Memory B cell (primary cell): ENCODE data around the gene HIRA.

Experiments
- ATAC-seq: fragments of 150-1000 bp; cut with Tn5 transposase; 2 replicates; pipeline ENCODE4 v1.10.0; 2021; ENCODE audit warnings: low read depth, mild to moderate bottlenecking, moderate library complexity
- DNase-seq, 2 donors: peaks; one replicate each; pipeline ENCODE4 v3.0.0; 2022; ENCODE audit warnings: low spot score in 2 of 2
- H3K27ac Mint-ChIP-seq: one replicate; pipeline ENCODE4 v1.8.0; 2022; ENCODE audit warnings: mild to moderate bottlenecking, moderate library complexity, mixed read lengths
- H3K27me3 Mint-ChIP-seq: one replicate; pipeline ENCODE4 v1.8.0; 2022; ENCODE audit warnings: mixed read lengths
- H3K36me3 Mint-ChIP-seq: one replicate; pipeline ENCODE4 v1.8.0; 2022; ENCODE audit warnings: mild to moderate bottlenecking, mixed read lengths
- H3K4me1 Mint-ChIP-seq: one replicate; pipeline ENCODE4 v1.8.0; 2022; ENCODE audit warnings: mixed read lengths
- H3K4me3 Mint-ChIP-seq: one replicate; pipeline ENCODE4 v1.8.0; 2022; ENCODE audit warnings: mild to moderate bottlenecking, moderate library complexity, mixed read lengths
- H3K9me3 Mint-ChIP-seq: one replicate; pipeline ENCODE4 v1.8.0; 2022; ENCODE audit warnings: mixed read lengths

HIRA gene

GRCh38 chr22:19360862-19361261 is 70.7 kb downstream of the HIRA start:
- H3K9me3 Mint-ChIP-seq = peaks cover 1% of the 10 kb centered on the region
- ATAC-seq (no peak), DNase-seq (no peak)
- peak overlapping the region; percentile 75 for H3K4me3 Mint-ChIP-seq
- H3K4me1 Mint-ChIP-seq = peaks cover 41% of the 10 kb centered on the region
- peaks cover 37% of the 10 kb centered on the region for H3K36me3 Mint-ChIP-seq
- no peaks in the 10 kb centered on the region for H3K27me3 Mint-ChIP-seq
- peak overlapping the region; percentile 98 for H3K27ac Mint-ChIP-seq

GRCh38 chr22:19360300-19360792 is 71.2 kb downstream of the HIRA start:
- H3K27ac Mint-ChIP-seq = peak overlapping the region; percentile 98
- peak overlapping the region; percentile 75 for H3K4me3 Mint-ChIP-seq
- ATAC-seq = no peak
- DNase-seq = no peak
- peaks cover 1% of the 10 kb centered on the region for H3K9me3 Mint-ChIP-seq
- peaks cover 39% of the 10 kb centered on the region for H3K36me3 Mint-ChIP-seq
- H3K27me3 Mint-ChIP-seq = no peaks in the 10 kb centered on the region
- peaks cover 41% of the 10 kb centered on the region for H3K4me1 Mint-ChIP-seq

- H3K9me3 Mint-ChIP-seq = peaks cover 1% of the 10 kb centered on the region
- DNase-seq (no peak), ATAC-seq (no peak)
- H3K4me3 Mint-ChIP-seq = peak overlapping the region; percentile 59
- H3K27ac Mint-ChIP-seq = peak overlapping the region; percentile 98
- H3K36me3 Mint-ChIP-seq = peaks cover 35% of the 10 kb centered on the region
- no peaks in the 10 kb centered on the region for H3K27me3 Mint-ChIP-seq
- peaks cover 37% of the 10 kb centered on the region for H3K4me1 Mint-ChIP-seq
These were observed 71.8 kb downstream of the HIRA start for GRCh38 chr22:19359554-19360299.

- ATAC-seq = no peak
- Mint-ChIP-seq H3K4me3 (peak overlapping the region; percentile 24), H3K4me1 (peaks cover 31% of the 10 kb centered on the region), H3K27ac (peak overlapping the region; percentile 98), H3K27me3 (no peaks in the 10 kb centered on the region), H3K36me3 (peaks cover 33% of the 10 kb centered on the region), H3K9me3 (peaks cover 1% of the 10 kb centered on the region)
- no peak for DNase-seq
These were observed 72.6 kb downstream of the HIRA start for GRCh38 chr22:19358703-19359553.

- peaks cover 1% of the 10 kb centered on the region for H3K9me3 Mint-ChIP-seq
- peaks cover 31% of the 10 kb centered on the region for H3K4me1 Mint-ChIP-seq
- no peak overlapping the region for H3K4me3 Mint-ChIP-seq
- no peaks in the 10 kb centered on the region for H3K27me3 Mint-ChIP-seq
- peaks cover 34% of the 10 kb centered on the region for H3K36me3 Mint-ChIP-seq
- H3K27ac Mint-ChIP-seq = peak overlapping the region; percentile 98
- DNase-seq = no peak
- no peak for ATAC-seq
These were observed 73.3 kb downstream of the HIRA start for GRCh38 chr22:19358195-19358594.

- H3K27ac Mint-ChIP-seq = peak overlapping the region; percentile 98
- no peak overlapping the region for H3K4me3 Mint-ChIP-seq
- ATAC-seq (no peak), DNase-seq (no peak)
- H3K27me3 Mint-ChIP-seq = no peaks in the 10 kb centered on the region
- H3K36me3 Mint-ChIP-seq = peaks cover 34% of the 10 kb centered on the region
- H3K4me1 Mint-ChIP-seq = peaks cover 31% of the 10 kb centered on the region
- H3K9me3 Mint-ChIP-seq = peaks cover 1% of the 10 kb centered on the region
These were observed 74.0 kb downstream of the HIRA start for GRCh38 chr22:19357270-19358105.

- no peak overlapping the region for H3K4me3 Mint-ChIP-seq
- H3K9me3 Mint-ChIP-seq = no peaks in the 10 kb centered on the region
- peaks cover 28% of the 10 kb centered on the region for H3K4me1 Mint-ChIP-seq
- DNase-seq (no peak), ATAC-seq (no peak)
- H3K27ac Mint-ChIP-seq = peak overlapping the region; percentile 86
- H3K36me3 Mint-ChIP-seq = peaks cover 38% of the 10 kb centered on the region
- no peaks in the 10 kb centered on the region for H3K27me3 Mint-ChIP-seq
These were observed 74.7 kb downstream of the HIRA start for GRCh38 chr22:19356708-19357269.

- DNase-seq (no peak), ATAC-seq (no peak)
- H3K4me3 Mint-ChIP-seq = no peak overlapping the region
- no peaks in the 10 kb centered on the region for H3K9me3 Mint-ChIP-seq
- H3K4me1 Mint-ChIP-seq = peaks cover 16% of the 10 kb centered on the region
- no peaks in the 10 kb centered on the region for H3K27me3 Mint-ChIP-seq
- H3K36me3 Mint-ChIP-seq = peaks cover 39% of the 10 kb centered on the region
- no peak overlapping the region for H3K27ac Mint-ChIP-seq
These were observed 75.9 kb downstream of the HIRA start for GRCh38 chr22:19355413-19356157.

GRCh38 chr22:19354201-19354600 is 77.3 kb downstream of the HIRA start:
- Mint-ChIP-seq H3K4me3 (no peak overlapping the region), H3K4me1 (peaks cover 5% of the 10 kb centered on the region), H3K27ac (no peak overlapping the region), H3K27me3 (no peaks in the 10 kb centered on the region), H3K36me3 (peaks cover 45% of the 10 kb centered on the region), H3K9me3 (no peaks in the 10 kb centered on the region)
- DNase-seq (no peak), ATAC-seq (no peak)

GRCh38 chr22:19353363-19354131 is 78.0 kb downstream of the HIRA start:
- no peak overlapping the region for H3K4me3 Mint-ChIP-seq
- ATAC-seq = no peak
- no peaks in the 10 kb centered on the region for H3K9me3 Mint-ChIP-seq
- H3K27me3 Mint-ChIP-seq = no peaks in the 10 kb centered on the region
- no peak for DNase-seq
- H3K4me1 Mint-ChIP-seq = peaks cover 4% of the 10 kb centered on the region
- H3K36me3 Mint-ChIP-seq = peaks cover 45% of the 10 kb centered on the region
- H3K27ac Mint-ChIP-seq = no peak overlapping the region

GRCh38 chr22:19352766-19353165 is 78.8 kb downstream of the HIRA start:
- no peak for DNase-seq
- no peak overlapping the region for H3K4me3 Mint-ChIP-seq
- peak overlapping the region; percentile 12 for H3K27ac Mint-ChIP-seq
- H3K27me3 Mint-ChIP-seq = no peaks in the 10 kb centered on the region
- ATAC-seq = no peak
- H3K36me3 Mint-ChIP-seq = peaks cover 42% of the 10 kb centered on the region
- no peaks in the 10 kb centered on the region for H3K9me3 Mint-ChIP-seq
- no peaks in the 10 kb centered on the region for H3K4me1 Mint-ChIP-seq

- ATAC-seq (no peak), DNase-seq (no peak)
- Mint-ChIP-seq H3K9me3 (no peaks in the 10 kb centered on the region), H3K27ac (peak overlapping the region; percentile 12), H3K4me1 (no peaks in the 10 kb centered on the region), H3K4me3 (no peak overlapping the region), H3K27me3 (no peaks in the 10 kb centered on the region), H3K36me3 (peaks cover 44% of the 10 kb centered on the region)
These were observed 79.3 kb downstream of the HIRA start for GRCh38 chr22:19352217-19352616.
